WTC11 (cell line): ENCODE measurements around the gene KANK4. TPM values are rescaled to one million over a fixed set of nuclear protein-coding genes. Genes with fewer than 3 reads are reported as not detected.

Source experiments
- AR ChIP-seq: fragments of 250-450 bp; sonication (Bioruptor Pico); IDR thresholded peaks from 2 replicates; pipeline ENCODE4 v1.9.0; 2021; ENCODE audit warnings: mild to moderate bottlenecking
- ARID4B ChIP-seq: sonication (generic); formaldehyde crosslinking; IDR thresholded peaks from 2 replicates; pipeline ENCODE4 v1.8.0; 2023; ENCODE audit warnings: missing genetic modification reagents, mild to moderate bottlenecking, borderline replicate concordance
- CTCF ChIP-seq: fragments of 200-600 bp; IDR thresholded peaks from 2 replicates; pipeline ENCODE4 v1.8.0; 2022; ENCODE audit warnings: antibody characterized with exemption
- E2F1 ChIP-seq: sonication (generic); formaldehyde crosslinking; IDR thresholded peaks from 2 replicates; pipeline ENCODE4 v1.8.0; 2022; ENCODE audit warnings: mild to moderate bottlenecking, missing genetic modification reagents
- E2F5 ChIP-seq: sonication (generic); formaldehyde crosslinking; IDR thresholded peaks from 2 replicates; pipeline ENCODE4 v1.8.1; 2022; ENCODE audit warnings: mild to moderate bottlenecking, moderate library complexity, missing genetic modification reagents
- ELF4 ChIP-seq: sonication (generic); formaldehyde crosslinking; IDR thresholded peaks from 2 replicates; pipeline ENCODE4 v1.8.1; 2022; ENCODE audit warnings: low read depth, mild to moderate bottlenecking, moderate library complexity, missing genetic modification reagents
- EMX1 ChIP-seq: fragments of 250-450 bp; sonication (Bioruptor Pico); IDR thresholded peaks from 2 replicates; pipeline ENCODE4 v1.8.0; 2021; ENCODE audit warnings: mild to moderate bottlenecking
- ESRRA ChIP-seq: sonication (generic); formaldehyde crosslinking; IDR thresholded peaks from 2 replicates; pipeline ENCODE4 v1.8.1; 2022; ENCODE audit warnings: mild to moderate bottlenecking, missing genetic modification reagents, borderline replicate concordance
- ETV6 ChIP-seq: sonication (generic); formaldehyde crosslinking; IDR thresholded peaks from 2 replicates; pipeline ENCODE4 v1.8.1; 2022; ENCODE audit warnings: mild to moderate bottlenecking, missing genetic modification reagents
- FOXJ3 ChIP-seq: sonication (generic); formaldehyde crosslinking; IDR thresholded peaks from 2 replicates; pipeline ENCODE4 v1.9.0; 2021; ENCODE audit warnings: missing genetic modification reagents, mild to moderate bottlenecking, borderline replicate concordance
- FOXP1 ChIP-seq: sonication (generic); formaldehyde crosslinking; IDR thresholded peaks from 2 replicates; pipeline ENCODE4 v1.8.0; 2022; ENCODE audit warnings: missing genetic modification reagents, mild to moderate bottlenecking, moderate library complexity, borderline replicate concordance
- HMGA2 ChIP-seq: fragments of 250-450 bp; sonication (Bioruptor Pico); IDR thresholded peaks from 2 replicates; pipeline ENCODE4 v1.4.0; 2021; ENCODE audit warnings: mild to moderate bottlenecking, moderate library complexity
- HMGXB4 ChIP-seq: sonication (generic); formaldehyde crosslinking; IDR thresholded peaks from 2 replicates; pipeline ENCODE4 v1.8.1; 2023; ENCODE audit warnings: mild to moderate bottlenecking, moderate library complexity, missing genetic modification reagents
- MLX ChIP-seq: sonication (generic); formaldehyde crosslinking; IDR thresholded peaks from 2 replicates; pipeline ENCODE4 v1.8.1; 2023; ENCODE audit warnings: mild to moderate bottlenecking, missing genetic modification reagents, moderate library complexity
- NFATC4 ChIP-seq: fragments of 250-450 bp; sonication (Bioruptor Pico); IDR thresholded peaks from 2 replicates; pipeline ENCODE4 v1.9.0; 2021; ENCODE audit warnings: mild to moderate bottlenecking
- NFE2L1 ChIP-seq: sonication (generic); formaldehyde crosslinking; IDR thresholded peaks from 2 replicates; pipeline ENCODE4 v1.8.1; 2023; ENCODE audit warnings: missing genetic modification reagents
- OVOL2 ChIP-seq: fragments of 250-450 bp; sonication (Bioruptor Pico); IDR thresholded peaks from 2 replicates; pipeline ENCODE4 v1.9.0; 2021; ENCODE audit warnings: mild to moderate bottlenecking, borderline replicate concordance
- PRRX2 ChIP-seq: fragments of 250-450 bp; sonication (Bioruptor Pico); IDR thresholded peaks from 2 replicates; pipeline ENCODE4 v1.8.0; 2021; ENCODE audit warnings: mild to moderate bottlenecking
- TP53 ChIP-seq: sonication (generic); formaldehyde crosslinking; IDR thresholded peaks from 2 replicates; pipeline ENCODE4 v1.8.1; 2023; ENCODE audit warnings: mild to moderate bottlenecking, missing genetic modification reagents
- ZNF121 ChIP-seq: sonication (generic); formaldehyde crosslinking; IDR thresholded peaks from 2 replicates; pipeline ENCODE4 v1.8.0; 2023; ENCODE audit warnings: missing genetic modification reagents
- ZNF396 ChIP-seq: fragments of 250-450 bp; sonication (Bioruptor Pico); IDR thresholded peaks from 2 replicates; pipeline ENCODE4 v1.8.0; 2021; ENCODE audit warnings: mild to moderate bottlenecking, moderate library complexity, borderline replicate concordance
- ZNF423 ChIP-seq: fragments of 250-450 bp; sonication (Bioruptor Pico); IDR thresholded peaks from 2 replicates; pipeline ENCODE4 v2.1.2; 2022; ENCODE audit warnings: mild to moderate bottlenecking, moderate library complexity
- ZNF512 ChIP-seq: sonication (generic); formaldehyde crosslinking; IDR thresholded peaks from 2 replicates; pipeline ENCODE4 v1.8.1; 2022; ENCODE audit warnings: missing genetic modification reagents, borderline replicate concordance
- ZSCAN18 ChIP-seq: fragments of 250-450 bp; sonication (Bioruptor Pico); IDR thresholded peaks from 2 replicates; pipeline ENCODE4 v2.1.2; 2022; ENCODE audit warnings: mild to moderate bottlenecking, moderate library complexity
- total RNA-seq: library from RNA; stranded (reverse); gene quantifications from 3 replicates; pipeline ENCODE4 v1.2.3, GENCODE V29; 2021

Gene KANK4
- total RNA-seq, 1 experiment from 2014 or later = 0.35 TPM

GRCh38 chr1:62208087-62208486, 111.1 kb downstream of the KANK4 start (continued):
- TF ChIP-seq FOXP1 (no peak), HMGXB4 (no peak), ZNF512 (CRISPR knock-in tag) (no peak), ZNF423 (CRISPR knock-in tag) (no peak), ZNF396 (CRISPR knock-in tag) (no peak), ZNF121 (CRISPR knock-in tag) (no peak), AR (CRISPR knock-in tag) (0 out of 2 replicates have a peak, but pooled peaks have one; percentile 23), PRRX2 (CRISPR knock-in tag) (no peak), MLX (CRISPR knock-in tag) (no peak), NFATC4 (CRISPR knock-in tag) (0 out of 2 replicates have a peak, but pooled peaks have one; percentile 25), ELF4 (CRISPR knock-in tag) (no peak), HMGA2 (CRISPR knock-in tag) (no peak), FOXJ3 (CRISPR knock-in tag) (no peak), ARID4B (CRISPR knock-in tag) (no peak), E2F1 (no peak), ETV6 (CRISPR knock-in tag) (no peak), TP53 (no peak), OVOL2 (CRISPR knock-in tag) (no peak), EMX1 (CRISPR knock-in tag) (0 out of 2 replicates have a peak, but pooled peaks have one; percentile 26), ESRRA (CRISPR knock-in tag) (no peak), ZSCAN18 (no peak), CTCF (no peak), E2F5 (CRISPR knock-in tag) (no peak), NFE2L1 (no peak)
